ENCODE measurements around the gene OTOP3. TPM values are rescaled to one million over a fixed set of nuclear protein-coding genes. Genes with fewer than 3 reads are reported as not detected.

Gene OTOP3
- total RNA-seq, 1 donor = not detected

DNA sequence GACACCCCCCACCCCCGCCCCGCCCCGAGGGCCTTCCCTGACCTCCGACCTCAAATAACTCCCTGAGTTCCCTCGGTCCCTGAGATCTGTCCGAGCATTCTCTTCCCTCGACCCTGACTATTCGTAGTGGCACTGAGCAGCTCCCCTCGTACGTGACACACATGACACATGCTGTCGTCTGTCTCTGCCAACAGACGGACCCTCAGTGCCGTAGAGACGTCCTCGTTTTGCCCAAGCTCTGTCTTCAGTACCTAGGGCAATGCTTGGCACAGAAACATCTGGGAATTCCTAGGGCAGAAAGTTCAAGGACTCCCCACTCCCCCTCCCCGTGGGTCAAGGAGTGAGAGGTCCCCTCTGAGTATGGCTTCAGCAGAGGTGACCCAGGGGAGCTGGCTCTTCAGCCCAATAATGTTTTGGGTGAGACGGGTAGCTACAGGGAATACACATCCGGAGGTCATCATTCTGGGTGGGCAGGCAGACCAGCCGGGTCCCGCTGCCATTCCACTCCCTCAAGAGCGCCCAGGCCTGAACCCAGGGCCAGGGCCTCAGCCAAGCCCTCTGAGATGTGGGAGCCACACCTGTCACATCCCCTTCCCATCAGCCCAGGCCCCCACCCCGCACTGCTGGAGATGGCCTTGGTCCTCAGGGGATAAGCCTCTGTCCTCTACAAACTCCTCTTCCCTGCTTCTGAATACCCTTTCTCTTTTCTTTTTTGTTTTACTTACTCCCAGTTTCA, 41.6 kb upstream of the OTOP3 start:
- TF ChIP-seq, protein P1, sequence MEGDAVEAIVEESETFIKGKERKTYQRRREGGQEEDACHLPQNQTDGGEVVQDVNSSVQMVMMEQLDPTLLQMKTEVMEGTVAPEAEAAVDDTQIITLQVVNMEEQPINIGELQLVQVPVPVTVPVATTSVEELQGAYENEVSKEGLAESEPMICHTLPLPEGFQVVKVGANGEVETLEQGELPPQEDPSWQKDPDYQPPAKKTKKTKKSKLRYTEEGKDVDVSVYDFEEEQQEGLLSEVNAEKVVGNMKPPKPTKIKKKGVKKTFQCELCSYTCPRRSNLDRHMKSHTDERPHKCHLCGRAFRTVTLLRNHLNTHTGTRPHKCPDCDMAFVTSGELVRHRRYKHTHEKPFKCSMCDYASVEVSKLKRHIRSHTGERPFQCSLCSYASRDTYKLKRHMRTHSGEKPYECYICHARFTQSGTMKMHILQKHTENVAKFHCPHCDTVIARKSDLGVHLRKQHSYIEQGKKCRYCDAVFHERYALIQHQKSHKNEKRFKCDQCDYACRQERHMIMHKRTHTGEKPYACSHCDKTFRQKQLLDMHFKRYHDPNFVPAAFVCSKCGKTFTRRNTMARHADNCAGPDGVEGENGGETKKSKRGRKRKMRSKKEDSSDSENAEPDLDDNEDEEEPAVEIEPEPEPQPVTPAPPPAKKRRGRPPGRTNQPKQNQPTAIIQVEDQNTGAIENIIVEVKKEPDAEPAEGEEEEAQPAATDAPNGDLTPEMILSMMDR (IDR thresholded peaks at IDR 0.05; ENCODE audit: insufficient read depth, low read depth, low read length) = no peak
- H3K4me3 ChIP-seq (ENCODE audit: low read depth, low read length) = no peak overlapping the region
- DNase-seq (ENCODE audit: low read depth) = no peak

DNA sequence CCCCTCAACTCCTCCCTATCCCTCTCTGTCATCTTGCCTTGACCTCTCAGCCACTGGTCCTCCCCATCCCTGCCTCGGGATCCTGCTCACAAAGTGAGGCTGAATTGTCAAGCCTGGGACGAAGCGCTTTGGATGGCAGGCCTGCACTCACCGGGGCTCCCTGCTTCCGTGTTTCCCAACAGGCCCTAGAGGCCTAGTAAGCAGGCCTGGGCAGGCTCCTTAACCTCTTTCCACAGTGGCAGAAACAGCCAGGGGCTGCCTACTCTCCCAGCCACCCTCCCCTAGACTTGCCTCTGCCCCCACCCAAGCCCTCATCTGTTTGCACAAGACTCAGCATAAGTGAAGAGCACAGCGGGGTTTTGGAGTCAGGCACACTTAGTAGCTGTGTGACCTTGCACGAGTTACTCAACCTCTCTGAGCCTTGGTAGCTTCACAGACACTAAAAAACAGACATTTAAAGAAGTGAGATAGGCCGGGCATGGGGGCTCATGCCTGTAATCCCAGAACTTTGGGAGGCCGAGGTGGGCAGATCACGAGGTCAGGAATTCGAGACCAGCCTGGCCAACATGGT, 37.2 kb upstream of the OTOP3 start:
- no peak overlapping the region for H3K4me3 ChIP-seq (ENCODE audit: low read depth, low read length)
- TF ChIP-seq, protein P1 (IDR thresholded peaks at IDR 0.05; ENCODE audit: insufficient read depth, low read depth, low read length) = no peak
- DNase-seq (ENCODE audit: low read depth) = no peak

DNA sequence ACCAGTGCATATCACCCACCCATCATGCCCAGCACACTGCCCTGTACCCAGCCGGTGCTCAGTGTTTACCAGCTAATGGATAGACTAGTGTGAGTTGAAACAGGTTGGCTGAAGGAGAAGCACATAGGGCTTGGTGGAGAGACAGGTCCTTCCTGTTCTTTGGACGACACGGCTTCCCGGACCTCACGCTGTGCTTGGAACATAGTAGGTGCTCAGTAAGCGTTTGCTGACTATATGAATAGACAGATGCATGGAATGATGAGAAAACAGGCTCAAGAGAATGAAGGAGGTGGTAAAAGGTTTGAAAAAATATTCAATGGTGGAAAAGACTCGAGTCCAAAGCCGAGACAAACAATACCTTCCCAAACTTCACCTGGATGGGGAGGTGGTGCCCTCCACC, 35.5 kb upstream of the OTOP3 start:
- DNase-seq (ENCODE audit: low read depth) = no peak
- TF ChIP-seq, protein P1 (IDR thresholded peaks at IDR 0.05; ENCODE audit: insufficient read depth, low read depth, low read length) = no peak

DNA sequence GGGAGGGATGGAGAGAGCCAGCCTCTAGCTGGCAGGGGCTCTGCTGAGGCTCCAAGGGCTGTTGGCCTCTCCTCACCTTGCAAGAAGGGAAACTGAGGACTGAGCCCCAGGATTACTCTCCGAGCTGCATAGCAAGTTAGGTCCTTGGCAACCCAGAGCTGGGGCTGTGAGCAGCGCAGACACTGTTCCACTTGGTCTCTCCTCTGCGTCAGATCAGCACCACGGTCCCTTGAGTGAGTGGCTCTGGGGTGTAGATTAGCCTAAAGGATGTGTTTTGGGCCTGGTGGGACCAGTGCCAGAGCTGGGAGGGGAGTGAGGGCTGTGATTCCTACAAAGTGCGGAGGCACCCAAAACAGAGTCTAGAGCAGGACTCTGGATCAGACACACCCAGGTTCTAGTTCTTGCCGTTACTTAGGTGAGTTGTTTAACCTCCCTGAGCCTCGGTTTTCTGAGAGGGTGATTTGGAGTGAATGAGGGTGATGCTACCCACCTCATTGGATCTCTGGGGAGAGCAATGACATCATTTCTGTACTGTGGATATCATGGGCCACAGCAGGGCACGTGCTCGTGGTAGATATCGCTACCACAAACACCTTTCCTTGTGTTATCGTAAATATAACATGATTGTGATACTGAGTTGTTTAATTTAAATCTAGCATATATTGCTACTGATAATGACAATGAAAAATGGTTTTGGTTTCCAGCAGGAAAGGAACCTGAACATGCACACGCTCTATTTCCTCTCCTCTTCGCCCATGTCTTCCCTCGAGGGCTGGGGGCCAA, 34.2 kb upstream of the OTOP3 start:
- H3K4me3 ChIP-seq (ENCODE audit: low read depth, low read length) = no peak overlapping the region
- no peak for DNase-seq (ENCODE audit: low read depth)
- TF ChIP-seq, protein P1 (IDR thresholded peaks at IDR 0.05; ENCODE audit: insufficient read depth, low read depth, low read length) = no peak

More for the DNA sequence above, 35.5 kb upstream of the OTOP3 start:
- no peak overlapping the region for H3K4me3 ChIP-seq (ENCODE audit: low read depth, low read length)

DNA sequence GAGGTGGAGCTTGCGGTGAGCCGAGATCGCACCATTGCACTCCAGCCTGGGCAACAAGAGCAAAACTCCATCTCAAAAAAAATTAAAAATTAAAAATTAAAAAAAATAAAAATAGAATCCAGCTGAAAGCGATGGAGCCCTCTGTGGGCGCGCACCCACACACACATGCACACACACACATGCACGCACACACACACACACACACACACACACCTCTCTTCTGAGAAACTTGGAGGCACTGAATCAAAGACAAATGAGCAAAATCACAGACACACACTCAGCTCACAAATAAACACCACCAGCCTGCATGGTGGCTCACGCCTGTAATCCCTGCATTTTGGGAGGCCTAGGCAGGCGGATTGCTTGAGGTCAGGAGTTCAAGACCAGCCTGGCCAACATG, 32.7 kb upstream of the OTOP3 start:
- TF ChIP-seq, protein P1 (IDR thresholded peaks at IDR 0.05; ENCODE audit: insufficient read depth, low read depth, low read length) = no peak
- H3K4me3 ChIP-seq (ENCODE audit: low read depth, low read length) = no peak overlapping the region
- no peak for DNase-seq (ENCODE audit: low read depth)

DNA sequence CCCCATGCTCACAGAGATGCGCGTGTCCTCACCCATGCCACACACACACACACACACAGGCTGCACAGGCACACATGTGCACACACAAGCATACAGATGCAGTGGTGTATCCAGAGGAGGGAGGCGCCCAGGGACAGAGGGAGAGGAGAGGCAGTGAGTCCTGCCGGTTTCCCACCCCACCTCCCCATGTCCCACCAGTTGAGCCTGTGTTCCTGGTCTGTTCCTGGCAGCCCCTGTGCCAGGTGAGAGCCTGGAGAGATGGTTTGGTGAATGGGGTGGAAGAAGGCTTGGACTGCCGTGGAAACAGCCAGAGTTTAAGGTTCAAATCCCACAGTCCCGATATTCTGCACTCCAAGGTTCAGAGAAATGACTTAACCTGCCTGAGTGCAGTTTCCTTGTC, 32.0 kb upstream of the OTOP3 start:
- H3K4me3 ChIP-seq (ENCODE audit: low read depth, low read length) = no peak overlapping the region
- no peak for DNase-seq (ENCODE audit: low read depth)
- TF ChIP-seq, protein P1 (IDR thresholded peaks at IDR 0.05; ENCODE audit: insufficient read depth, low read depth, low read length) = no peak
